Measurements from ENCODE around the gene DNLZ.

GRCh38 chr9:136344544-136345280 lies 18.8 kb downstream of the DNLZ start:
- no peak for TF ChIP-seq RFX5 (IDR thresholded peaks at IDR 0.05; ENCODE audit: low read depth, low read length)
- no peak for TF ChIP-seq BHLHE40 (IDR thresholded peaks at IDR 0.05; ENCODE audit: low read depth, low read length)
- TF ChIP-seq CTCF (conservative IDR thresholded peaks at IDR 0.05; ENCODE audit: low read depth, low read length), result no peak
- no peak for TF ChIP-seq USF2 (IDR thresholded peaks at IDR 0.05; ENCODE audit: low read depth, low read length)
- TF ChIP-seq RAD21 (IDR thresholded peaks at IDR 0.05; ENCODE audit: low read length), result no peak
- TF ChIP-seq RCOR1 (IDR thresholded peaks at IDR 0.05; ENCODE audit: insufficient replicate concordance, low read length), result no peak
- no peak for TF ChIP-seq POLR2A (IDR thresholded peaks at IDR 0.05; ENCODE audit: low read depth, low read length)
- no peak for TF ChIP-seq SMC3 (IDR thresholded peaks at IDR 0.05; ENCODE audit: low read depth, low read length)
- no peak for TF ChIP-seq MXI1 (IDR thresholded peaks at IDR 0.05; ENCODE audit: borderline replicate concordance, low read depth, low read length)
- no peak for TF ChIP-seq ELK1 (IDR thresholded peaks at IDR 0.05; ENCODE audit: borderline replicate concordance, low read depth, low read length)
- TF ChIP-seq MAFK (IDR thresholded peaks at IDR 0.05; ENCODE audit: low read depth, low read length), result no peak
- TF ChIP-seq MAZ (IDR thresholded peaks at IDR 0.05; ENCODE audit: borderline replicate concordance, low read depth, low read length), result no peak
- no peak for TF ChIP-seq FOS (IDR thresholded peaks at IDR 0.05; ENCODE audit: low read depth, low read length)
